ENCODE data around the gene CDK11A.
A peak's percentile ranks its signal among the peaks of the same experiment; 100 is the strongest.

CDK11A gene

GRCh38 chr1:1724035-1724864, at the start of gene CDK11A:
TSS of gene CDK11A (minus strand) at chr1:1724357. CDS start at chr1:1722818, 1,539 bp downstream.
- peak; percentile 98 for DNase-seq

- no peak for DNase-seq
Observed at GRCh38 chr1:1773874-1774273, 49.7 kb upstream of the CDK11A start.

- no peak for DNase-seq
Observed at GRCh38 chr1:1771096-1771495, 46.9 kb upstream of the CDK11A start.

GRCh38 chr1:1770102-1770501, 45.9 kb upstream of the CDK11A start:
- DNase-seq = no peak

GRCh38 chr1:1768249-1768992, 44.3 kb upstream of the CDK11A start:
- no peak for DNase-seq

- DNase-seq = no peak
Observed at GRCh38 chr1:1764876-1765470, 40.8 kb upstream of the CDK11A start.

GRCh38 chr1:1763657-1764621, 39.8 kb upstream of the CDK11A start:
- DNase-seq = no peak

- DNase-seq = no peak
Observed at GRCh38 chr1:1761504-1762376, 37.6 kb upstream of the CDK11A start.

- no peak for DNase-seq
Observed at GRCh38 chr1:1760715-1761114, 36.6 kb upstream of the CDK11A start.

- DNase-seq = no peak
Observed at GRCh38 chr1:1760345-1760650, 36.1 kb upstream of the CDK11A start.

- DNase-seq = no peak
Observed at GRCh38 chr1:1759456-1760344, 35.5 kb upstream of the CDK11A start.

- no peak for DNase-seq
Observed at GRCh38 chr1:1758692-1759455, 34.7 kb upstream of the CDK11A start.

- DNase-seq = no peak
Observed at GRCh38 chr1:1758059-1758621, 34.0 kb upstream of the CDK11A start.

GRCh38 chr1:1757422-1758058, 33.4 kb upstream of the CDK11A start:
- DNase-seq = no peak

- DNase-seq = no peak
Observed at GRCh38 chr1:1756661-1757421, 32.7 kb upstream of the CDK11A start.

- DNase-seq = no peak
Observed at GRCh38 chr1:1755852-1756251, 31.7 kb upstream of the CDK11A start.

- DNase-seq = no peak
Observed at GRCh38 chr1:1755426-1755825, 31.3 kb upstream of the CDK11A start.
